Measurements from ENCODE around the gene MYO1D.

Gene MYO1D

GRCh38 chr17:32604966-32605365, 272.0 kb downstream of the MYO1D start:
- DNase-seq (ENCODE audit: extremely low spot score) = no peak
- ChIA-PET POLR2A (no interaction called here), CTCF (interaction anchor here (0.9 to 1.4 kb wide), 4 partner anchors 17 to 117 kb away, joined by 3 read pairs; no protein-coding TSS in a partner anchor)
- no peak for TF ChIP-seq CTCF (IDR thresholded peaks at IDR 0.05; ENCODE audit: control extremely low read depth, extremely low read depth, low read depth, missing control alignments)

- TF ChIP-seq CTCF (IDR thresholded peaks at IDR 0.05; ENCODE audit: control extremely low read depth, extremely low read depth, low read depth, missing control alignments) = no peak
- no peak for DNase-seq (ENCODE audit: extremely low spot score)
- ChIA-PET POLR2A (no interaction called here), CTCF (interaction anchor here (1.0 to 1.7 kb wide), 5 partner anchors 12 to 158 kb away, joined by 3 to 4 read pairs (median 3); partner anchors contain the start of gene PSMD11)
These were observed 274.5 kb downstream of the MYO1D start for GRCh38 chr17:32602396-32602795.

GRCh38 chr17:32601866-32602265, 275.1 kb downstream of the MYO1D start:
- DNase-seq (ENCODE audit: extremely low spot score) = no peak
- POLR2A ChIA-PET = no interaction called here
- CTCF ChIA-PET = interaction anchor here (1.0 to 1.6 kb wide), 3 partner anchors 20 to 157 kb away, joined by 3 read pairs; partner anchors contain the start of gene PSMD11
- no peak for TF ChIP-seq CTCF (IDR thresholded peaks at IDR 0.05; ENCODE audit: control extremely low read depth, extremely low read depth, low read depth, missing control alignments)

GRCh38 chr17:32596628-32597027, 280.3 kb downstream of the MYO1D start:
- no peak for TF ChIP-seq CTCF (IDR thresholded peaks at IDR 0.05; ENCODE audit: control extremely low read depth, extremely low read depth, low read depth, missing control alignments)
- CTCF ChIA-PET = interaction anchor here (1.0 to 1.7 kb wide), 7 partner anchors 10 to 113 kb away, joined by 3 to 7 read pairs (median 4); no protein-coding TSS in a partner anchor
- peak; percentile 61 for DNase-seq (ENCODE audit: extremely low spot score)
- POLR2A ChIA-PET = no interaction called here

GRCh38 chr17:32596206-32596605, 280.7 kb downstream of the MYO1D start:
- CTCF ChIA-PET = interaction anchor here (1.2 to 1.7 kb wide), 6 partner anchors 10 to 113 kb away, joined by 3 to 7 read pairs (median 4); no protein-coding TSS in a partner anchor
- POLR2A ChIA-PET = no interaction called here
- DNase-seq (ENCODE audit: extremely low spot score) = no peak
- no peak for TF ChIP-seq CTCF (IDR thresholded peaks at IDR 0.05; ENCODE audit: control extremely low read depth, extremely low read depth, low read depth, missing control alignments)

- POLR2A ChIA-PET = no interaction called here
- CTCF ChIA-PET = interaction anchor here (0.9 to 1.0 kb wide), 2 partner anchors 9 to 109 kb away, joined by 3 to 4 read pairs; no protein-coding TSS in a partner anchor
- TF ChIP-seq CTCF (IDR thresholded peaks at IDR 0.05; ENCODE audit: control extremely low read depth, extremely low read depth, low read depth, missing control alignments) = no peak
- DNase-seq (ENCODE audit: extremely low spot score) = no peak
These were observed 283.9 kb downstream of the MYO1D start for GRCh38 chr17:32593003-32593402.
